ENCODE results near the gene CEP85. TPM values are rescaled to one million over a fixed set of nuclear protein-coding genes. Genes with fewer than 3 reads are reported as not detected.

CEP85 gene
- total and polyA plus RNA-seq, 9 of the 15 experiments (the other 6 are each of a cell fraction or from before 2014, with no cell fraction given): 42.1 to 140 (median 92.6) TPM

- TF ChIP-seq, protein P1, sequence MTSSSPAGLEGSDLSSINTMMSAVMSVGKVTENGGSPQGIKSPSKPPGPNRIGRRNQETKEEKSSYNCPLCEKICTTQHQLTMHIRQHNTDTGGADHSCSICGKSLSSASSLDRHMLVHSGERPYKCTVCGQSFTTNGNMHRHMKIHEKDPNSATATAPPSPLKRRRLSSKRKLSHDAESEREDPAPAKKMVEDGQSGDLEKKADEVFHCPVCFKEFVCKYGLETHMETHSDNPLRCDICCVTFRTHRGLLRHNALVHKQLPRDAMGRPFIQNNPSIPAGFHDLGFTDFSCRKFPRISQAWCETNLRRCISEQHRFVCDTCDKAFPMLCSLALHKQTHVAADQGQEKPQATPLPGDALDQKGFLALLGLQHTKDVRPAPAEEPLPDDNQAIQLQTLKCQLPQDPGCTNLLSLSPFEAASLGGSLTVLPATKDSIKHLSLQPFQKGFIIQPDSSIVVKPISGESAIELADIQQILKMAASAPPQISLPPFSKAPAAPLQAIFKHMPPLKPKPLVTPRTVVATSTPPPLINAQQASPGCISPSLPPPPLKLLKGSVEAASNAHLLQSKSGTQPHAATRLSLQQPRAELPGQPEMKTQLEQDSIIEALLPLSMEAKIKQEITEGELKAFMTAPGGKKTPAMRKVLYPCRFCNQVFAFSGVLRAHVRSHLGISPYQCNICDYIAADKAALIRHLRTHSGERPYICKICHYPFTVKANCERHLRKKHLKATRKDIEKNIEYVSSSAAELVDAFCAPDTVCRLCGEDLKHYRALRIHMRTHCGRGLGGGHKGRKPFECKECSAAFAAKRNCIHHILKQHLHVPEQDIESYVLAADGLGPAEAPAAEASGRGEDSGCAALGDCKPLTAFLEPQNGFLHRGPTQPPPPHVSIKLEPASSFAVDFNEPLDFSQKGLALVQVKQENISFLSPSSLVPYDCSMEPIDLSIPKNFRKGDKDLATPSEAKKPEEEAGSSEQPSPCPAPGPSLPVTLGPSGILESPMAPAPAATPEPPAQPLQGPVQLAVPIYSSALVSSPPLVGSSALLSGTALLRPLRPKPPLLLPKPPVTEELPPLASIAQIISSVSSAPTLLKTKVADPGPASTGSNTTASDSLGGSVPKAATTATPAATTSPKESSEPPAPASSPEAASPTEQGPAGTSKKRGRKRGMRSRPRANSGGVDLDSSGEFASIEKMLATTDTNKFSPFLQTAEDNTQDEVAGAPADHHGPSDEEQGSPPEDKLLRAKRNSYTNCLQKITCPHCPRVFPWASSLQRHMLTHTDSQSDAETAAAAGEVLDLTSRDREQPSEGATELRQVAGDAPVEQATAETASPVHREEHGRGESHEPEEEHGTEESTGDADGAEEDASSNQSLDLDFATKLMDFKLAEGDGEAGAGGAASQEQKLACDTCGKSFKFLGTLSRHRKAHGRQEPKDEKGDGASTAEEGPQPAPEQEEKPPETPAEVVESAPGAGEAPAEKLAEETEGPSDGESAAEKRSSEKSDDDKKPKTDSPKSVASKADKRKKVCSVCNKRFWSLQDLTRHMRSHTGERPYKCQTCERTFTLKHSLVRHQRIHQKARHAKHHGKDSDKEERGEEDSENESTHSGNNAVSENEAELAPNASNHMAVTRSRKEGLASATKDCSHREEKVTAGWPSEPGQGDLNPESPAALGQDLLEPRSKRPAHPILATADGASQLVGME (CRISPR knock-in tag; IDR thresholded peaks at IDR 0.05): no peak
- TF ChIP-seq KHSRP (IDR thresholded peaks at IDR 0.05): no peak
- TF ChIP-seq, protein P2, sequence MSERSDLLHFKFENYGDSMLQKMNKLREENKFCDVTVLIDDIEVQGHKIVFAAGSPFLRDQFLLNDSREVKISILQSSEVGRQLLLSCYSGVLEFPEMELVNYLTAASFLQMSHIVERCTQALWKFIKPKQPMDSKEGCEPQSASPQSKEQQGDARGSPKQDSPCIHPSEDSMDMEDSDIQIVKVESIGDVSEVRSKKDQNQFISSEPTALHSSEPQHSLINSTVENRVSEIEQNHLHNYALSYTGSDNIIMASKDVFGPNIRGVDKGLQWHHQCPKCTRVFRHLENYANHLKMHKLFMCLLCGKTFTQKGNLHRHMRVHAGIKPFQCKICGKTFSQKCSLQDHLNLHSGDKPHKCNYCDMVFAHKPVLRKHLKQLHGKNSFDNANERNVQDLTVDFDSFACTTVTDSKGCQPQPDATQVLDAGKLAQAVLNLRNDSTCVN (CRISPR knock-in tag; IDR thresholded peaks at IDR 0.05): no peak; the same call in 1 of the 2 replicates
- TF ChIP-seq ZNF707 (CRISPR knock-in tag; conservative IDR thresholded peaks at IDR 0.05): no peak
- TF ChIP-seq ID3 (CRISPR knock-in tag; IDR thresholded peaks at IDR 0.05): no peak
- TF ChIP-seq ID3 (tag; IDR thresholded peaks at IDR 0.05): no peak
- no peak for TF ChIP-seq ZBTB40 (IDR thresholded peaks at IDR 0.05)
- TF ChIP-seq ZBTB40 (CRISPR knock-in tag; IDR thresholded peaks at IDR 0.05): no peak
- TF ChIP-seq, protein P3, sequence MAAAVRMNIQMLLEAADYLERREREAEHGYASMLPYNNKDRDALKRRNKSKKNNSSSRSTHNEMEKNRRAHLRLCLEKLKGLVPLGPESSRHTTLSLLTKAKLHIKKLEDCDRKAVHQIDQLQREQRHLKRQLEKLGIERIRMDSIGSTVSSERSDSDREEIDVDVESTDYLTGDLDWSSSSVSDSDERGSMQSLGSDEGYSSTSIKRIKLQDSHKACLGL (CRISPR knock-in tag; IDR thresholded peaks at IDR 0.05; ENCODE audit: borderline replicate concordance, poor library complexity, severe bottlenecking): no peak
These were observed 41.8 kb downstream of the CEP85 start (continued) for GRCh38 chr1:26275580-26276431.

All from K562 (cell line).